ENCODE data around the gene TTC6. TPM values are rescaled to one million over a fixed set of nuclear protein-coding genes. Genes with fewer than 3 reads are reported as not detected.

TTC6 gene
- total RNA-seq, 1 donor from 2014 or later: 8.5 TPM

DNA sequence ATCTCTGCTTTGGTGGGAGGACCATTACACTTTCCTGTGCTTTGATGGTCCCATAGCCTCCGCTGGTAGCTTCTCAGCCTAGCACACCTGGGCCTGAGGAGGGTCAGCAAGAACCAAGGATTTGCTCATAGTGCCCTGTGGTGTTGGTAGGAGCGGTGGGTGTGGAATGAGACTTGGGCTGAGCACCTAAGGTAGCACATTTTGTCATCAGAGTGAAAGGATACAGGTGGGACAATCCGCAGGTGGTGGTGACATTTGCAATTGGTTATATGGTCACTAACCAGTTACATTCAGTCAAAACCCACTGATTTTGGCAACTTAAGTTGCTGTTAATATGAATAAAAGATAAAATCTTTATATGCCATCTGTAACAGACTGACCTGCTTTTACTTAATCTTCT, 46.7 kb downstream of the TTC6 start:
- Mint-ChIP-seq H3K27me3 (ENCODE audit: unreplicated experiment) (peaks cover 2% of the 10 kb centered on the region), H3K36me3 (ENCODE audit: low read depth, unreplicated experiment) (no peaks in the 10 kb centered on the region), H3K27ac (ENCODE audit: unreplicated experiment) (no peak overlapping the region), H3K9me3 (ENCODE audit: unreplicated experiment) (no peaks in the 10 kb centered on the region), H3K4me1 (ENCODE audit: unreplicated experiment) (no peaks in the 10 kb centered on the region), H3K4me3 (ENCODE audit: unreplicated experiment) (no peak overlapping the region)
- TF ChIP-seq, protein P1, sequence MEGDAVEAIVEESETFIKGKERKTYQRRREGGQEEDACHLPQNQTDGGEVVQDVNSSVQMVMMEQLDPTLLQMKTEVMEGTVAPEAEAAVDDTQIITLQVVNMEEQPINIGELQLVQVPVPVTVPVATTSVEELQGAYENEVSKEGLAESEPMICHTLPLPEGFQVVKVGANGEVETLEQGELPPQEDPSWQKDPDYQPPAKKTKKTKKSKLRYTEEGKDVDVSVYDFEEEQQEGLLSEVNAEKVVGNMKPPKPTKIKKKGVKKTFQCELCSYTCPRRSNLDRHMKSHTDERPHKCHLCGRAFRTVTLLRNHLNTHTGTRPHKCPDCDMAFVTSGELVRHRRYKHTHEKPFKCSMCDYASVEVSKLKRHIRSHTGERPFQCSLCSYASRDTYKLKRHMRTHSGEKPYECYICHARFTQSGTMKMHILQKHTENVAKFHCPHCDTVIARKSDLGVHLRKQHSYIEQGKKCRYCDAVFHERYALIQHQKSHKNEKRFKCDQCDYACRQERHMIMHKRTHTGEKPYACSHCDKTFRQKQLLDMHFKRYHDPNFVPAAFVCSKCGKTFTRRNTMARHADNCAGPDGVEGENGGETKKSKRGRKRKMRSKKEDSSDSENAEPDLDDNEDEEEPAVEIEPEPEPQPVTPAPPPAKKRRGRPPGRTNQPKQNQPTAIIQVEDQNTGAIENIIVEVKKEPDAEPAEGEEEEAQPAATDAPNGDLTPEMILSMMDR (IDR thresholded peaks at IDR 0.05; ENCODE audit: unreplicated experiment): no peak
- DNase-seq (ENCODE audit: low spot score): no peak

DNA sequence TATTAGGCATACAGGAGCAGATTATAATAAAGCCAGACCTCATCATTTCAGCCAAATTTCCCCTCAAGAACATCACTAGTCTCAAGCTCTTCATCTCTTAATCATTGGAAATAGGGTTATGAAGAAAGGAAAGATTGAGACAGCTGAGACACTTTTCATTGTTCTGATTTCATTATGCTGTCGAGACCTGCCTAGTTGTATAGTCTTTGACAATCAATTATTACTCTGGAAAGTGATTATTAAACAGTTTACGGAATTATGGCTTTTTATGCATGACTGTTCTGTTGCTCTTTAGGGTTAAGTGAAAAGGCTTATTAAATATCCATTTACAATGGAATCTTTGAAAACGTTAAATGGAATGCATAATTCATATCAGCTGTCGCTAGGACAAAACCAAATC, 48.3 kb downstream of the TTC6 start:
- TF ChIP-seq, protein P1 (IDR thresholded peaks at IDR 0.05; ENCODE audit: unreplicated experiment): no peak
- Mint-ChIP-seq H3K27ac (ENCODE audit: unreplicated experiment) (no peak overlapping the region), H3K4me1 (ENCODE audit: unreplicated experiment) (no peaks in the 10 kb centered on the region), H3K4me3 (ENCODE audit: unreplicated experiment) (no peak overlapping the region), H3K27me3 (ENCODE audit: unreplicated experiment) (peaks cover 2% of the 10 kb centered on the region), H3K9me3 (ENCODE audit: unreplicated experiment) (no peaks in the 10 kb centered on the region), H3K36me3 (ENCODE audit: low read depth, unreplicated experiment) (no peaks in the 10 kb centered on the region)
- no peak for DNase-seq (ENCODE audit: low spot score)

Other genes starting within 250 kb of the TTC6 start
- 5.2 TPM for gene FOXA1, start 380 bp upstream of the TTC6 start, total RNA-seq (ENCODE audit: unreplicated experiment)